Heart right ventricle (tissue), 16 donors: ENCODE results near the gene CHST11. TPM values are rescaled to one million over a fixed set of nuclear protein-coding genes. Genes with fewer than 3 reads are reported as not detected.

Source experiments
- ATAC-seq, 8 donors: fragments of 200-7000 bp; cut with Tn5 transposase; one replicate each; pipeline ENCODE4 v1.9.1; 2020; ENCODE audit warnings: mild to moderate bottlenecking in 8 of 8, moderate library complexity in 8 of 8, moderate number of reproducible peaks in 1 of 8
- DNase-seq, 2 donors: peaks; one replicate each; pipeline ENCODE4 v3.0.0-alpha.2; 2020
- H3K27ac ChIP-seq, 10 donors: fragments of 200-600 bp; sonication (generic) in 2 of 10; one replicate each; pipeline versions ENCODE4 v1.5.0 to v1.8.0; 2020 to 2022; ENCODE audit warnings: mild to moderate bottlenecking in 3 of 10
- H3K27me3 ChIP-seq, 7 donors: fragments of 200-600 bp; one replicate each; pipeline ENCODE4 v1.8.0; 2021 to 2022; ENCODE audit warnings: mild to moderate bottlenecking in 2 of 7
- H3K36me3 ChIP-seq, 9 donors: fragments of 200-600 bp; sonication (generic) in 1 of 9; one replicate each; pipeline versions ENCODE4 v1.5.0 to v1.8.0; 2020 to 2022; ENCODE audit warnings: mild to moderate bottlenecking in 2 of 9
- H3K4me1 ChIP-seq, 9 donors: fragments of 200-600 bp; sonication (generic) in 1 of 9; one replicate each; pipeline versions ENCODE4 v1.5.0 to v1.8.0; 2020 to 2022; ENCODE audit warnings: mild to moderate bottlenecking in 4 of 9
- H3K4me3 ChIP-seq, 10 donors: fragments of 200-600 bp; sonication (generic) in 2 of 10; one replicate each; pipeline versions ENCODE4 v1.5.0 to v1.8.0; 2020 to 2022; ENCODE audit warnings: mild to moderate bottlenecking in 7 of 10, moderate library complexity in 2 of 10
- H3K9me3 ChIP-seq, 11 donors: fragments of 200-600 bp in 10 of 11; sonication (generic) in 2 of 11; one replicate each; pipeline versions ENCODE4 v1.5.0 to v1.8.0; 2013 to 2022; ENCODE audit warnings: mild to moderate bottlenecking in 2 of 11, control low read depth in 1 of 11, moderate library complexity in 1 of 11
- WGBS, 2 donors: extraction: QIAGEN DNeasy Blood & Tissue Kit; methylation state at CpG; one replicate each; pipeline ENCODE4 v1.1.7; 2013; ENCODE audit warnings: inconsistent platforms in 1 of 2; 5-methylcytosine and 5-hydroxymethylcytosine counted together
- intact Hi-C, 10 donors: fragments of 100-400 bp; cut with DNase I; formaldehyde crosslinking; loops; one replicate each; pipeline versions ENCODE4 v1.11.1 to v1.14.2; 2022
- polyA plus RNA-seq, 2 donors: library from polyadenylated mRNA; stranded (reverse); fragments of 200-250 nt; gene quantifications; one replicate each; pipeline ENCODE4 v1.2.3, GENCODE V29; 2013
- total RNA-seq, 10 donors: library from RNA; stranded (reverse); fragmentation: NEBNext Ultra II Directional in 3 of 10; extraction: Animal tissue kit (Norgen Biotek cat#: 25700) in 3 of 10; gene quantifications; one replicate each; pipeline versions ENCODE4 v1.2.1 to v1.2.4, GENCODE V29; 2021 to 2023
- TF ChIP-seq, protein P1 (sequence below), 9 donors: fragments of 200-600 bp; sonication (generic) in 2 of 9; IDR thresholded peaks; one replicate each; pipeline versions ENCODE4 v1.5.0 to v1.8.0; 2021 to 2022; ENCODE audit warnings: antibody characterized with exemption in 9 of 9, mild to moderate bottlenecking in 5 of 9, moderate library complexity in 1 of 9
- donor health status: Arrhythmogenic right ventricular cardiomyopathy.
- donor health status: ischemic (EF 13 %, LVEDD 7.1; RV severe dilation, severe dysfunction).
- donor health status: healthy with polysubstance abuse.
- donor health status: DM: no; HTN: yes; CAD: no.
- donor health status: DM: no; HTN: no; CAD: no.
- donor health status: ischemic (EF 25% LVEDD 6.9; RV normal size, moderate dysfunction).
- donor health status: ischemic (EF 25% LVEDD 5.7; RV mildly dilated, moderate dysfunction).
- donor health status: healthy.
- donor health status: DM: yes; HTN: yes; CAD: no.
- donor health status: Ischemic cardiomyopathy.
- donor health status: ischemic (EF 35%, LVEDD 5.7; RV mildly dilated, moderate dysfunction).
- donor health status: nonischemic (EF 11% LVEDD 7.7; RV severe dilation, severe dysfunction).
- donor health status: DM: yes; HTN: yes; CAD: no.
- donor health status: PGD.
- donor health status: ischemic (EF 29% LVEDD 5.4; RV normal size, mild dysfunction).
- donor health status: nonischemic (EF 23%, LVEDD 6.1; RV moderate dilation, normal function).

CHST11 gene
- total and polyA plus RNA-seq, 12 donors, result 1.1 to 12.7 (median 4.3) TPM

DNA sequence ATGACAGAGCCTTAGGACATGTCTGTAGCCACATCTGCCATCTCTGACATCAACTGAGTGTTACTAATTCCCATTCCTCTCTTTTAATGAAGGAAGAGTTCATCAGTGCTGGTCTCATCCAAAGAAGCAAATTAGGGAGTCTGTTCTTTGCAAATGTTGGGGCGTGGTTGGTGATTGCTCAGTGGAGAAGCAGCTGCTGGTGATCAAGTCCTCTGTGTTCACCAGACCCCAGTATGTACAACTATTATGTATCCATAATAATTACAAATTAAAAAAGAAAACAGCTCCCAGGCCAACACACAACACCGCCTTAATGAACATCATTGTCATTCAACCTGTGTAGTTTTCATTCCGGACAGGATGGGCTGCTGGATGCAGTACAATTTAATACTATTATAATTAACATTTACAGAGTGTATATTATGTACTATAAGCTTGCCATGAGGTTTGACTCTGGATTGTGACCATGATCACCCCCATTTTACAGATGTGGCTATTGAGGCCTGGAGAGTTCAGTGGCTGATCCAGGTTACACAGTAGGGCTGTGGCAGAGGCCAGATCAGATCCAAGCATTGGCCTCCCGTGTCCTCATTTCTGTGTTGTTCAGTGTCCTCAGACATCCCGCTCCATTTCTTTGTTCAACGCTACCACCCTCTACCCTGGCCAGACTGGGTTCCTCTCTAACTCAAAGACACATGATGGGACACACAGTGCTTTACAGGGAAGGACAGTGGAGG lies 179.0 kb downstream of the CHST11 start:
- WGBS, 2 donors, result 99 to 100% methylated on average over 6 of the region's 6 CpGs
- Histone ChIP-seq H3K9me3 (peaks cover 0 to 5% (median 0%) of the 10 kb centered on the region in 11 donors), H3K4me3 (no peak overlapping the region), H3K4me1 (peaks cover 0 to 43% (median 17%) of the 10 kb centered on the region in 9 donors), H3K27me3 (no peaks in the 10 kb centered on the region), H3K36me3 (no peaks in the 10 kb centered on the region), H3K27ac (no peak overlapping the region)
- intact Hi-C loops, result no loop called here
- ATAC-seq (no peak), DNase-seq (no peak)
- TF ChIP-seq, protein P1, sequence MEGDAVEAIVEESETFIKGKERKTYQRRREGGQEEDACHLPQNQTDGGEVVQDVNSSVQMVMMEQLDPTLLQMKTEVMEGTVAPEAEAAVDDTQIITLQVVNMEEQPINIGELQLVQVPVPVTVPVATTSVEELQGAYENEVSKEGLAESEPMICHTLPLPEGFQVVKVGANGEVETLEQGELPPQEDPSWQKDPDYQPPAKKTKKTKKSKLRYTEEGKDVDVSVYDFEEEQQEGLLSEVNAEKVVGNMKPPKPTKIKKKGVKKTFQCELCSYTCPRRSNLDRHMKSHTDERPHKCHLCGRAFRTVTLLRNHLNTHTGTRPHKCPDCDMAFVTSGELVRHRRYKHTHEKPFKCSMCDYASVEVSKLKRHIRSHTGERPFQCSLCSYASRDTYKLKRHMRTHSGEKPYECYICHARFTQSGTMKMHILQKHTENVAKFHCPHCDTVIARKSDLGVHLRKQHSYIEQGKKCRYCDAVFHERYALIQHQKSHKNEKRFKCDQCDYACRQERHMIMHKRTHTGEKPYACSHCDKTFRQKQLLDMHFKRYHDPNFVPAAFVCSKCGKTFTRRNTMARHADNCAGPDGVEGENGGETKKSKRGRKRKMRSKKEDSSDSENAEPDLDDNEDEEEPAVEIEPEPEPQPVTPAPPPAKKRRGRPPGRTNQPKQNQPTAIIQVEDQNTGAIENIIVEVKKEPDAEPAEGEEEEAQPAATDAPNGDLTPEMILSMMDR (IDR thresholded peaks at IDR 0.05), result no peak

DNA sequence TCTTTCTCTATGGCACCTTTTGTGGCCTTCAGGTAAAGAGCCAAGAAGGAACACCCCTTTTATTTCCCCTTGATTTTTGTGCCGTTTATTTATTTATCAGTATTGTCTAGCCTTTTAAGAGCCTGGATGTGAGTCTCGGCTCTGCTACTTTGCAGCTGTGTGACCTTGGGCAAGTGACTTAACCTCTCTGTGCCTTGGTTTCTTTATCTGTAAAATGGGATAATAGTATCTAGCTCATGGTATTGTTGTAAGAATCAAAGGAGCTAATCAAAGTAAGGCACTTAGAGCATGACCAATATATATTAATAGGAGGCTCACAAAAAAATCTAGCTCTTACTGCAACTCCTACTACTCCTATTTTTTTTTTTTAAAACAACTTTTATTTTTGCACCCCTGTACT lies 179.7 kb downstream of the CHST11 start:
- Histone ChIP-seq H3K9me3 (peaks cover 0 to 11% (median 0%) of the 10 kb centered on the region in 11 donors), H3K4me1 (peaks cover 0 to 50% (median 17%) of the 10 kb centered on the region in 9 donors), H3K36me3 (no peaks in the 10 kb centered on the region), H3K27me3 (no peaks in the 10 kb centered on the region), H3K4me3 (no peak overlapping the region), H3K27ac (no peak overlapping the region)
- ATAC-seq, result no peak
- TF ChIP-seq, protein P1 (IDR thresholded peaks at IDR 0.05), result no peak
- 88 to 92% methylated on average over 2 of the region's 2 CpGs for WGBS, 2 donors
- no peak for DNase-seq
- intact Hi-C loops, result no loop called here

GRCh38 chr12:104637604-104638003 lies 180.9 kb downstream of the CHST11 start:
- H3K36me3 ChIP-seq, result no peaks in the 10 kb centered on the region
- no peaks in the 10 kb centered on the region for H3K27me3 ChIP-seq
- 49 to 68% methylated on average over 6 of the region's 6 CpGs for WGBS, 2 donors
- H3K27ac ChIP-seq, result peak overlapping the region in 3 of 10 donors; percentile 36 to 74 (median 53)
- H3K4me1 ChIP-seq, result peaks cover 0 to 59% (median 16%) of the 10 kb centered on the region in 9 donors
- intact Hi-C loops, result no loop called here
- no peak overlapping the region for H3K4me3 ChIP-seq
- peaks cover 0 to 11% (median 0%) of the 10 kb centered on the region in 11 donors for H3K9me3 ChIP-seq
- no peak for DNase-seq
- peak in 7 of 8 donors; percentile 18 to 66 (median 43) for ATAC-seq
- TF ChIP-seq, protein P1 (IDR thresholded peaks at IDR 0.05), result no peak

DNA sequence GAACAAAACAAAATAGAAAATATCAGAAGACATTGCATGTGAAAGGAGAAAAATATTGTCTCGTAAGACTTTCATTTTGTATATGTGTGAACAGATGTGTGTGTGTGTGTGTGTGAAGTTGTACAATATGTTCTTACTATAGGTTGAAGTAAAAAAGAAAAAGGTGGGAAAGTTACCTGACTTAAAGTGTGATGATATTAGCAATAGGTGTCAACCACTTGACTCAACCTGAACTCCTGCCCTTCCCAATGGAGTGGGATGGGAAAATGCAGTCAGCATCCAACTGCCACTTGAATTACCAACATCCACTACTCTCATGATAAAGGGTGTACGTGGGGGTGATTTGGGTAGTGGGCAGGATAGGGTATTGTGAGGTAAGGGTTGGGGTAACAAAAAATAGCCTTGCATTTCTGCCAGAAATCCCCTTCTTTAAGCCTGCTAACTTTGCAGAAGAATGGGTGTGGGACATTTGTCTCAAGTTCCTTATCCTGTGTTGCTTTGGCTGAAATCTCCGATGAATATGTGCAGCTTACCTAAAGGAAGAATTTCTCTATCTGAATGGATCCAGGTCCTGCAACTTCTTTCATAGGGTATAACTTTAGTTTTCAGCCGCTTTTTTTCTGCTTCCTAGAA lies 181.6 kb downstream of the CHST11 start:
- peak overlapping the region in 7 of 10 donors; percentile 11 to 77 (median 55) for H3K27ac ChIP-seq
- TF ChIP-seq, protein P1 (IDR thresholded peaks at IDR 0.05), result no peak
- ATAC-seq (peak in 2 of 8 donors; percentile 32 to 37), DNase-seq (no peak)
- intact Hi-C loops, result no loop called here
- WGBS, 2 donors, result 62 to 82% methylated on average over 4 of the region's 4 CpGs
- no peaks in the 10 kb centered on the region for H3K27me3 ChIP-seq
- no peaks in the 10 kb centered on the region for H3K36me3 ChIP-seq
- H3K4me1 ChIP-seq, result peaks cover 0 to 64% (median 12%) of the 10 kb centered on the region in 9 donors
- H3K4me3 ChIP-seq, result peak overlapping the region in 2 of 10 donors; percentile 6 to 24
- H3K9me3 ChIP-seq, result peaks cover 0 to 11% (median 0%) of the 10 kb centered on the region in 11 donors
